Stomach (tissue), 4 donors: ENCODE measurements around the gene CASKIN2.

Source experiments
- POLR2A ChIP-seq, 4 donors: fragments of 450-650 bp; IDR thresholded peaks; one replicate each; pipeline ENCODE4 v1.6.1; 2016; ENCODE audit warnings: antibody characterized with exemption in 4 of 4, control low read depth in 2 of 4, mild to moderate bottlenecking in 1 of 4, moderate library complexity in 1 of 4
- POLR2AphosphoS5 ChIP-seq, 3 donors: sonication (generic); formaldehyde crosslinking; IDR thresholded peaks; one replicate each; pipeline ENCODE4 v1.6.1; 2016; ENCODE audit warnings: antibody characterized with exemption in 3 of 3

- TF ChIP-seq POLR2A (IDR thresholded peaks at IDR 0.05) (no peak), POLR2AphosphoS5 (IDR thresholded peaks at IDR 0.05) (no peak)
Measured at GRCh38 chr17:75563063-75563758, 47.9 kb upstream of the CASKIN2 start.
